ENCODE measurements around the gene ADGRD1.

Gene ADGRD1

DNA sequence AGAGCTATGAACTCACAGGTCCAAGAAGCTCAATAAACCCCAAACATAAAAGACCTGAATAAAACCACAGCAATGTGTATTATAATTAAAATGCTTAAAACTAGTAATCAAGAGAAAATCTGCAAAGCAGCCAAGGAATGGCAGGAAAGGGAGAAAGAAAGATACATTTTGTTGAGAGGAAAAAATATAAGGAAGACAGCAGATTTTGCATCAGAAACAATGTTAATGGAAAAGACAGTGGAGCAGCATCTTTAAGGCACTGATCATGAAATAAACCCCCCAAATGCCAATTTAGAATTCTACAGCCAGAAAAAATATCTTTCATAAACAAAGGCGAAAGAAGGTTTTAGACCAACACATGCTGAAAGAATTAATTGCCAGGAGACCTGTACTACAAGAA is 42.5 kb upstream of the ADGRD1 start:
- Histone ChIP-seq H3K4ac (ENCODE audit: low read depth in 1 of 2, low read length in 2 of 2) (no peak overlapping the region), H3K9me3 (ENCODE audit: control insufficient read depth, low read length) (peaks cover 18% of the 10 kb centered on the region), H2BK5ac (ENCODE audit: low read depth, low read length, poor library complexity, severe bottlenecking) (no peak overlapping the region), H3K4me3 (ENCODE audit: insufficient read depth in 1 of 2, low read depth in 1 of 2, low read length in 2 of 2) (no peak overlapping the region), H2BK15ac (ENCODE audit: low read depth, poor library complexity, severe bottlenecking) (no peak overlapping the region), H4K8ac (ENCODE audit: low read length) (no peak overlapping the region), H2BK12ac (ENCODE audit: low read length in 2 of 2) (no peak overlapping the region), H3K79me1 (replicated peaks; ENCODE audit: low read length, poor library complexity, severe bottlenecking) (no peaks in the 10 kb centered on the region), H4K91ac (ENCODE audit: low read length) (no peak overlapping the region), H3K14ac (ENCODE audit: low read length in 2 of 2) (no peak overlapping the region), H3K36me3 (ENCODE audit: control insufficient read depth in 1 of 2, insufficient read depth in 2 of 2, low read depth in 1 of 2, low read length in 2 of 2) (no peaks in the 10 kb centered on the region), H3K4me1 (ENCODE audit: control insufficient read depth, insufficient read depth, low read depth, low read length) (no peaks in the 10 kb centered on the region), H2AFZ (ENCODE audit: low read depth, low read length) (no peak overlapping the region), H3K27me3 (ENCODE audit: control insufficient read depth in 1 of 2, insufficient read depth in 1 of 2, low read length in 2 of 2) (peaks cover 0 to 6% of the 10 kb centered on the region in 2 experiments), H3K27ac (ENCODE audit: low read length, poor library complexity, severe bottlenecking) (no peak overlapping the region), H3K23ac (ENCODE audit: low read length in 2 of 2) (no peak overlapping the region), H3K18ac (ENCODE audit: low read depth in 1 of 2, low read length in 2 of 2) (no peak overlapping the region), H3K9ac (ENCODE audit: low read length) (no peak overlapping the region), H2AK5ac (ENCODE audit: low read length, severe bottlenecking) (no peak overlapping the region), H2BK120ac (ENCODE audit: low read depth, low read length) (no peak overlapping the region), H3K4me2 (ENCODE audit: low read length, poor library complexity, severe bottlenecking) (no peak overlapping the region)
- DNase-seq, result no peak
- WGBS, result no CpG with 5 or more reads among the region's 1 CpG

DNA sequence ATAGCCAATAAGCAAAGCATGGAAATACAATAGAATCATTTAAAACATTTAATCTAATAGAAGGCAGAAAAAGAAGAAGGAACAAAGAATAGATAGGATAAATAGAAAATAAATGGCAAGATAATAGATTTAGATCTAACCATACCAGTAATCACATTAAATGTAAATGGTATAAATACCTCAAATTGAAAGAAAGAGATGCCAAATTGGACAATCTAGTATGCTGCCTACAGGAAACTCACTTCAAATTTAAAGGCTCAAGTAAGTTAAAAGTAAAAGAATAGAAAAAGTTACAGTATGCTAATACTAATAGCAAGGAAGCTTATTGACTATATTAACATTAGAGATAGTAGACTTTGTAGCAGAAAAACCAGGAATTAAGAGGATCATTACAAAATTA is 41.8 kb upstream of the ADGRD1 start:
- H2AK5ac ChIP-seq (ENCODE audit: low read length, severe bottlenecking), result no peak overlapping the region
- peaks cover 18% of the 10 kb centered on the region for H3K9me3 ChIP-seq (ENCODE audit: control insufficient read depth, low read length)

DNA sequence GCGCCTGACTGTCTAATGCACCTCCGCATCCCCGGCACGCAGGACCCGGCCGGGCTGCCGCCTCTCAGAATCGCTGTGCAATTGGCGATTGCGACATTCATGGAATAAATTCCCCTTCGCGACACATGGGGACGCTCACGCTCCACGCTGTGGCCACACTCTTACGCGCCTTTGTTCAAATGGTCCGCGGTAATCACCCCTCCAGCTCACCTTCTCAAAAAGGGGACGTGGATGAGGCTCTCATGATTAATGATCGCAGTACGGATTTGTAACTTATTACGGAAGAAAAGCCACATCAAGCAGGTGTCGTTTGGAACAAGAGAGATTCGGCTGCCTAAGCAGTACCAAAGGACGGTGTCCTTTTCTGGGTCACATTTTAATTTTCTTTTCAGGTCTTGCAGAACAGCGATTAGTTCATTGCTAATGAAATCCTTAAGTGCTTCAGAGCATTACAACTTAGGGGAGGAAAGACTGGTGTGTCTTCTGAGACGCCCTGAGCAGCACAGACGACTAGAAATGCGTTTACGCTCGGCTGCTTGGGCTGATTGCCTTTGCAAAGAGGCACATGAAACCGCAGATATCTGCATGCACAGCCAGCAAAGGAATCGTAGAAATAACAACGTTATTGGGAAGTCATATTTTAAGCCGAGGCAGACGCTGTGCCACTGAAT is 37.3 kb upstream of the ADGRD1 start:
- no peak overlapping the region for H3K4me2 ChIP-seq (ENCODE audit: low read length, poor library complexity, severe bottlenecking)
- WGBS, result 23% methylated on average over 36 of the region's 37 CpGs
- peaks cover 6 to 26% of the 10 kb centered on the region in 2 experiments for H3K27me3 ChIP-seq (ENCODE audit: control insufficient read depth in 1 of 2, insufficient read depth in 1 of 2, low read length in 2 of 2)
- H4K91ac ChIP-seq (ENCODE audit: low read length), result no peak overlapping the region
- H2AK5ac ChIP-seq (ENCODE audit: low read length, severe bottlenecking), result no peak overlapping the region
- no peak overlapping the region for H4K8ac ChIP-seq (ENCODE audit: low read length)
- H3K9ac ChIP-seq (ENCODE audit: low read length), result peak overlapping the region; percentile 67
- no peaks in the 10 kb centered on the region for H3K36me3 ChIP-seq (ENCODE audit: control insufficient read depth in 1 of 2, insufficient read depth in 2 of 2, low read depth in 1 of 2, low read length in 2 of 2)
- no peaks in the 10 kb centered on the region for H3K4me1 ChIP-seq (ENCODE audit: control insufficient read depth, insufficient read depth, low read depth, low read length)
- no peak overlapping the region for H3K23ac ChIP-seq (ENCODE audit: low read length in 2 of 2)
- no peak overlapping the region for H2BK15ac ChIP-seq (ENCODE audit: low read depth, poor library complexity, severe bottlenecking)
- H3K18ac ChIP-seq (ENCODE audit: low read depth in 1 of 2, low read length in 2 of 2), result no peak overlapping the region
- H3K4ac ChIP-seq (ENCODE audit: low read depth in 1 of 2, low read length in 2 of 2), result no peak overlapping the region
- H3K4me3 ChIP-seq (ENCODE audit: insufficient read depth in 1 of 2, low read depth in 1 of 2, low read length in 2 of 2), result peak overlapping the region in 1 of 2 experiments; percentile 74
- H2BK120ac ChIP-seq (ENCODE audit: low read depth, low read length), result no peak overlapping the region
- no peak overlapping the region for H2BK12ac ChIP-seq (ENCODE audit: low read length in 2 of 2)
- DNase-seq, result peak; percentile 44
- no peak overlapping the region for H2AFZ ChIP-seq (ENCODE audit: low read depth, low read length)
- H3K27ac ChIP-seq (ENCODE audit: low read length, poor library complexity, severe bottlenecking), result no peak overlapping the region
- H3K14ac ChIP-seq (ENCODE audit: low read length in 2 of 2), result no peak overlapping the region
- no peaks in the 10 kb centered on the region for H3K79me1 ChIP-seq (replicated peaks; ENCODE audit: low read length, poor library complexity, severe bottlenecking)
- peaks cover 7% of the 10 kb centered on the region for H3K9me3 ChIP-seq (ENCODE audit: control insufficient read depth, low read length)
- no peak overlapping the region for H2BK5ac ChIP-seq (ENCODE audit: low read depth, low read length, poor library complexity, severe bottlenecking)

More for the DNA sequence above, 41.8 kb upstream of the ADGRD1 start:
- no peaks in the 10 kb centered on the region for H3K79me1 ChIP-seq (replicated peaks; ENCODE audit: low read length, poor library complexity, severe bottlenecking)
- H4K91ac ChIP-seq (ENCODE audit: low read length), result no peak overlapping the region
- H3K36me3 ChIP-seq (ENCODE audit: control insufficient read depth in 1 of 2, insufficient read depth in 2 of 2, low read depth in 1 of 2, low read length in 2 of 2), result no peaks in the 10 kb centered on the region
- DNase-seq, result no peak
- no peak overlapping the region for H2AFZ ChIP-seq (ENCODE audit: low read depth, low read length)
- no peak overlapping the region for H2BK12ac ChIP-seq (ENCODE audit: low read length in 2 of 2)
- H3K27me3 ChIP-seq (ENCODE audit: control insufficient read depth in 1 of 2, insufficient read depth in 1 of 2, low read length in 2 of 2), result peaks cover 0 to 14% of the 10 kb centered on the region in 2 experiments
- no peak overlapping the region for H3K4ac ChIP-seq (ENCODE audit: low read depth in 1 of 2, low read length in 2 of 2)
- H3K4me3 ChIP-seq (ENCODE audit: insufficient read depth in 1 of 2, low read depth in 1 of 2, low read length in 2 of 2), result no peak overlapping the region
- no peak overlapping the region for H3K27ac ChIP-seq (ENCODE audit: low read length, poor library complexity, severe bottlenecking)
- H3K23ac ChIP-seq (ENCODE audit: low read length in 2 of 2), result no peak overlapping the region
- no peak overlapping the region for H3K4me2 ChIP-seq (ENCODE audit: low read length, poor library complexity, severe bottlenecking)
- H2BK5ac ChIP-seq (ENCODE audit: low read depth, low read length, poor library complexity, severe bottlenecking), result no peak overlapping the region
- no peaks in the 10 kb centered on the region for H3K4me1 ChIP-seq (ENCODE audit: control insufficient read depth, insufficient read depth, low read depth, low read length)
- H3K18ac ChIP-seq (ENCODE audit: low read depth in 1 of 2, low read length in 2 of 2), result no peak overlapping the region
- H3K14ac ChIP-seq (ENCODE audit: low read length in 2 of 2), result no peak overlapping the region
- H2BK120ac ChIP-seq (ENCODE audit: low read depth, low read length), result no peak overlapping the region
- H3K9ac ChIP-seq (ENCODE audit: low read length), result no peak overlapping the region
- no peak overlapping the region for H4K8ac ChIP-seq (ENCODE audit: low read length)
- H2BK15ac ChIP-seq (ENCODE audit: low read depth, poor library complexity, severe bottlenecking), result no peak overlapping the region

DNA sequence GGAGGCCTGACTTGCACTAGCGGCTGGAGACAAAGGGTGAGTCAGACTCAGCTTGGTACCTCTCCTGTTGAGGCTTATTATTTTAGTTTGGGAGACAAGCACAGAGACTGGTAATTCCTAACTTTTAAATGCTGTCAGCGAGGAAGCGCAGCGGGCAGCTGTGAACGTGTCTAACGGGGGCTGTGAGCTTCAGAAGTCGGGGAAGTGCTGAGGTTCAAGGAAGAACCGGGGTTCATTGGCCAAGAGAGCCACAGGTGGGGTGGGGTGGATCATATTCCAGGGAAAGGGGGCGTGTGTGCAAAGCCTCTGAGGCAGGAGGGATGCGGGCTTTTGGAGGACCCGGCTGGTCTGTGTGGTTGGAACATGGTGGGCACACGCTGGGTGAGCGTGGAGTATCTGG is 36.1 kb upstream of the ADGRD1 start:
- Histone ChIP-seq H3K79me1 (replicated peaks; ENCODE audit: low read length, poor library complexity, severe bottlenecking) (no peaks in the 10 kb centered on the region), H4K91ac (ENCODE audit: low read length) (no peak overlapping the region), H3K9ac (ENCODE audit: low read length) (no peak overlapping the region), H3K23ac (ENCODE audit: low read length in 2 of 2) (no peak overlapping the region), H2BK5ac (ENCODE audit: low read depth, low read length, poor library complexity, severe bottlenecking) (peak overlapping the region; percentile 80), H3K14ac (ENCODE audit: low read length in 2 of 2) (no peak overlapping the region), H4K8ac (ENCODE audit: low read length) (no peak overlapping the region), H3K9me3 (ENCODE audit: control insufficient read depth, low read length) (peaks cover 4% of the 10 kb centered on the region), H2BK120ac (ENCODE audit: low read depth, low read length) (no peak overlapping the region), H3K4ac (ENCODE audit: low read depth in 1 of 2, low read length in 2 of 2) (no peak overlapping the region), H3K27ac (ENCODE audit: low read length, poor library complexity, severe bottlenecking) (no peak overlapping the region), H2AK5ac (ENCODE audit: low read length, severe bottlenecking) (no peak overlapping the region), H2BK15ac (ENCODE audit: low read depth, poor library complexity, severe bottlenecking) (no peak overlapping the region), H3K4me2 (ENCODE audit: low read length, poor library complexity, severe bottlenecking) (peak overlapping the region; percentile 11), H3K27me3 (ENCODE audit: control insufficient read depth in 1 of 2, insufficient read depth in 1 of 2, low read length in 2 of 2) (peaks cover 6 to 26% of the 10 kb centered on the region in 2 experiments), H2AFZ (ENCODE audit: low read depth, low read length) (no peak overlapping the region), H3K18ac (ENCODE audit: low read depth in 1 of 2, low read length in 2 of 2) (no peak overlapping the region), H3K4me1 (ENCODE audit: control insufficient read depth, insufficient read depth, low read depth, low read length) (no peaks in the 10 kb centered on the region), H2BK12ac (ENCODE audit: low read length in 2 of 2) (no peak overlapping the region), H3K4me3 (ENCODE audit: insufficient read depth in 1 of 2, low read depth in 1 of 2, low read length in 2 of 2) (no peak overlapping the region), H3K36me3 (ENCODE audit: control insufficient read depth in 1 of 2, insufficient read depth in 2 of 2, low read depth in 1 of 2, low read length in 2 of 2) (no peaks in the 10 kb centered on the region)
- DNase-seq, result no peak
- WGBS, result 89% methylated on average over 13 of the region's 13 CpGs
